Cardiac fibroblast (primary cell): ENCODE measurements around the gene NUDT9.

Experiments
- DNase-seq, 2 donors: peaks; one replicate each; pipeline versions ENCODE4 v3.0.0 to v3.0.0-alpha.2; 2010; ENCODE audit warnings: low read depth in 2 of 2
- H3K4me3 ChIP-seq, 2 donors: replicated peaks in 1 of 2; 1 replicate in 1 of 2; 2 replicates in 1 of 2; pipeline ENCODE4 v1.5.1; 2011; ENCODE audit warnings: low read depth in 2 of 2, low read length in 2 of 2, mild to moderate bottlenecking in 2 of 2, moderate library complexity in 1 of 2
- CTCF ChIP-seq: IDR thresholded peaks from one replicate; pipeline ENCODE4 v1.5.1; 2011; ENCODE audit warnings: low read depth, mild to moderate bottlenecking, low read length, inconsistent platforms

Gene NUDT9

GRCh38 chr4:87499403-87500091 lies 77.2 kb downstream of the NUDT9 start:
- H3K4me3 ChIP-seq, result no peak overlapping the region
- DNase-seq, result no peak
- no peak for TF ChIP-seq CTCF

- DNase-seq, result no peak
- H3K4me3 ChIP-seq, result no peak overlapping the region
- no peak for TF ChIP-seq CTCF
Observed at GRCh38 chr4:87500092-87500462, 77.7 kb downstream of the NUDT9 start.

GRCh38 chr4:87502580-87503238 lies 80.3 kb downstream of the NUDT9 start:
- TF ChIP-seq CTCF, result no peak
- peak; percentile 38 to 42 for DNase-seq
- H3K4me3 ChIP-seq, result no peak overlapping the region

- TF ChIP-seq CTCF, result no peak
Observed at GRCh38 chr4:87505862-87506261, 83.5 kb downstream of the NUDT9 start.

GRCh38 chr4:87506974-87507701 lies 84.8 kb downstream of the NUDT9 start:
- DNase-seq, result peak; percentile 90 to 91
- no peak overlapping the region for H3K4me3 ChIP-seq
- TF ChIP-seq CTCF, result no peak

More at GRCh38 chr4:87505862-87506261, 83.5 kb downstream of the NUDT9 start:
- no peak for DNase-seq
- H3K4me3 ChIP-seq, result no peak overlapping the region
